Measurements from ENCODE around the gene PEX26.

The PEX26 gene

GRCh38 chr22:18075720-18076497, 1.9 kb upstream of the PEX26 start:
- ATAC-seq (ENCODE audit: low read depth) (peak; percentile 33; the same call in 2 of the 3 replicates), DNase-seq (ENCODE audit: low spot score) (no peak)
- H3K27ac ChIP-seq (ENCODE audit: poor library complexity, severe bottlenecking): peak overlapping the region; percentile 72
- peaks cover 19% of the 10 kb centered on the region for H3K4me1 ChIP-seq (ENCODE audit: insufficient read depth, poor library complexity, severe bottlenecking)
- H3K27me3 ChIP-seq (ENCODE audit: insufficient read depth, poor library complexity, severe bottlenecking): no peaks in the 10 kb centered on the region
- peaks cover 20% of the 10 kb centered on the region for H3K36me3 ChIP-seq (ENCODE audit: low read depth)
- H3K4me3 ChIP-seq (ENCODE audit: severe bottlenecking): no peak overlapping the region
- TF ChIP-seq CTCF (IDR thresholded peaks at IDR 0.05; ENCODE audit: poor library complexity, severe bottlenecking): peak; percentile 92
- no peaks in the 10 kb centered on the region for H3K9me3 ChIP-seq (ENCODE audit: severe bottlenecking)

GRCh38 chr22:18077087-18077638, 627 bp upstream of the PEX26 start:
- peaks cover 32% of the 10 kb centered on the region for H3K36me3 ChIP-seq (ENCODE audit: low read depth)
- TF ChIP-seq CTCF (IDR thresholded peaks at IDR 0.05; ENCODE audit: poor library complexity, severe bottlenecking): no peak
- no peaks in the 10 kb centered on the region for H3K9me3 ChIP-seq (ENCODE audit: severe bottlenecking)
- H3K4me3 ChIP-seq (ENCODE audit: severe bottlenecking): peak overlapping the region; percentile 62
- H3K27me3 ChIP-seq (ENCODE audit: insufficient read depth, poor library complexity, severe bottlenecking): no peaks in the 10 kb centered on the region
- no peak for DNase-seq (ENCODE audit: low spot score)
- ATAC-seq (ENCODE audit: low read depth): no peak; the same call in 1 of the 3 replicates
- H3K4me1 ChIP-seq (ENCODE audit: insufficient read depth, poor library complexity, severe bottlenecking): peaks cover 13% of the 10 kb centered on the region
- H3K27ac ChIP-seq (ENCODE audit: poor library complexity, severe bottlenecking): peak overlapping the region; percentile 72

- Histone ChIP-seq H3K36me3 (ENCODE audit: low read depth) (peaks cover 45% of the 10 kb centered on the region), H3K9me3 (ENCODE audit: severe bottlenecking) (no peaks in the 10 kb centered on the region), H3K27ac (ENCODE audit: poor library complexity, severe bottlenecking) (peak overlapping the region; percentile 72), H3K27me3 (ENCODE audit: insufficient read depth, poor library complexity, severe bottlenecking) (no peaks in the 10 kb centered on the region), H3K4me1 (ENCODE audit: insufficient read depth, poor library complexity, severe bottlenecking) (peaks cover 13% of the 10 kb centered on the region), H3K4me3 (ENCODE audit: severe bottlenecking) (peak overlapping the region; percentile 62)
- DNase-seq (ENCODE audit: low spot score) (no peak), ATAC-seq (ENCODE audit: low read depth) (peak; percentile 51)
- no peak for TF ChIP-seq CTCF (IDR thresholded peaks at IDR 0.05; ENCODE audit: poor library complexity, severe bottlenecking)
Observed at GRCh38 chr22:18078329-18079041, 695 bp downstream of the PEX26 start.

- no peak overlapping the region for H3K27ac ChIP-seq (ENCODE audit: poor library complexity, severe bottlenecking)
- peaks cover 13% of the 10 kb centered on the region for H3K4me1 ChIP-seq (ENCODE audit: insufficient read depth, poor library complexity, severe bottlenecking)
- H3K27me3 ChIP-seq (ENCODE audit: insufficient read depth, poor library complexity, severe bottlenecking): no peaks in the 10 kb centered on the region
- ATAC-seq (ENCODE audit: low read depth): no peak
- no peak overlapping the region for H3K4me3 ChIP-seq (ENCODE audit: severe bottlenecking)
- DNase-seq (ENCODE audit: low spot score): no peak
- no peaks in the 10 kb centered on the region for H3K9me3 ChIP-seq (ENCODE audit: severe bottlenecking)
- TF ChIP-seq CTCF (IDR thresholded peaks at IDR 0.05; ENCODE audit: poor library complexity, severe bottlenecking): no peak
- H3K36me3 ChIP-seq (ENCODE audit: low read depth): peaks cover 56% of the 10 kb centered on the region
Observed at GRCh38 chr22:18079706-18080233, 2.0 kb downstream of the PEX26 start.
